Ascending aorta (tissue), 2 donors: Measurements from ENCODE around the gene UNC5B. TPM values are rescaled to one million over a fixed set of nuclear protein-coding genes. Genes with fewer than 3 reads are reported as not detected.

Experiments used
- DNase-seq, 2 donors: peaks; one replicate each; pipeline ENCODE4 v3.0.0-alpha.2; 2019; ENCODE audit warnings: low spot score in 2 of 2
- H3K27ac ChIP-seq, 2 donors: fragments of 200-600 bp; sonication (generic); one replicate each; pipeline ENCODE4 v1.5.1; 2016 to 2017; ENCODE audit warnings: mild to moderate bottlenecking in 1 of 2
- H3K27me3 ChIP-seq: fragments of 200-600 bp; sonication (generic); one replicate; pipeline ENCODE4 v1.5.1; 2017
- H3K36me3 ChIP-seq, 2 donors: fragments of 200-600 bp; sonication (generic); one replicate each; pipeline ENCODE4 v1.5.1; 2016
- H3K4me1 ChIP-seq, 2 donors: fragments of 200-600 bp; sonication (generic); one replicate each; pipeline ENCODE4 v1.5.1; 2016 to 2017; ENCODE audit warnings: mild to moderate bottlenecking in 1 of 2
- H3K4me3 ChIP-seq, 2 donors: fragments of 200-600 bp; sonication (generic); one replicate each; pipeline ENCODE4 v1.5.1; 2016 to 2017; ENCODE audit warnings: mild to moderate bottlenecking in 1 of 2
- H3K9me3 ChIP-seq, 2 donors: fragments of 200-600 bp; sonication (generic); one replicate each; pipeline ENCODE4 v1.5.1; 2016
- intact Hi-C: fragments of 100-400 bp; cut with DNase I; formaldehyde crosslinking; loops from one replicate; pipeline ENCODE4 v1.15.1; 2023
- total RNA-seq: library from RNA; depleted of rRNA; stranded (reverse); fragments of >200 nt; gene quantifications from one replicate; pipeline ENCODE4 v1.1.0, GENCODE V29; 2016
- TF ChIP-seq, protein P1 (sequence below), 3 experiments: fragments of 200-600 bp in 2 of 3; fragments of 450-650 bp in 1 of 3; sonication (generic) in 2 of 3; IDR thresholded peaks; one replicate each; pipeline ENCODE4 v1.5.1; 2016 to 2019; ENCODE audit warnings: antibody characterized with exemption in 3 of 3, mild to moderate bottlenecking in 1 of 3, moderate library complexity in 1 of 3

UNC5B gene
- total RNA-seq, 1 donor from 2014 or later, result 42.4 TPM

GRCh38 chr10:71263376-71263775, 51.0 kb downstream of the UNC5B start:
- H3K4me3 ChIP-seq, result no peak overlapping the region
- peaks cover 10 to 11% of the 10 kb centered on the region in 2 donors for H3K4me1 ChIP-seq
- H3K27me3 ChIP-seq, result no peaks in the 10 kb centered on the region
- H3K27ac ChIP-seq, result no peak overlapping the region
- intact Hi-C loops, result no loop called here
- H3K36me3 ChIP-seq, result no peaks in the 10 kb centered on the region
- DNase-seq, result no peak
- no peaks in the 10 kb centered on the region for H3K9me3 ChIP-seq
- TF ChIP-seq, protein P1, sequence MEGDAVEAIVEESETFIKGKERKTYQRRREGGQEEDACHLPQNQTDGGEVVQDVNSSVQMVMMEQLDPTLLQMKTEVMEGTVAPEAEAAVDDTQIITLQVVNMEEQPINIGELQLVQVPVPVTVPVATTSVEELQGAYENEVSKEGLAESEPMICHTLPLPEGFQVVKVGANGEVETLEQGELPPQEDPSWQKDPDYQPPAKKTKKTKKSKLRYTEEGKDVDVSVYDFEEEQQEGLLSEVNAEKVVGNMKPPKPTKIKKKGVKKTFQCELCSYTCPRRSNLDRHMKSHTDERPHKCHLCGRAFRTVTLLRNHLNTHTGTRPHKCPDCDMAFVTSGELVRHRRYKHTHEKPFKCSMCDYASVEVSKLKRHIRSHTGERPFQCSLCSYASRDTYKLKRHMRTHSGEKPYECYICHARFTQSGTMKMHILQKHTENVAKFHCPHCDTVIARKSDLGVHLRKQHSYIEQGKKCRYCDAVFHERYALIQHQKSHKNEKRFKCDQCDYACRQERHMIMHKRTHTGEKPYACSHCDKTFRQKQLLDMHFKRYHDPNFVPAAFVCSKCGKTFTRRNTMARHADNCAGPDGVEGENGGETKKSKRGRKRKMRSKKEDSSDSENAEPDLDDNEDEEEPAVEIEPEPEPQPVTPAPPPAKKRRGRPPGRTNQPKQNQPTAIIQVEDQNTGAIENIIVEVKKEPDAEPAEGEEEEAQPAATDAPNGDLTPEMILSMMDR (IDR thresholded peaks at IDR 0.05), result no peak

- no peak for DNase-seq
- H3K4me1 ChIP-seq, result peaks cover 10 to 16% of the 10 kb centered on the region in 2 donors
- TF ChIP-seq, protein P1 (IDR thresholded peaks at IDR 0.05), result no peak
- no peak overlapping the region for H3K27ac ChIP-seq
- intact Hi-C loops, result loop anchor here (5.0 kb wide), 2 partner anchors 32 to 337 kb away; no protein-coding TSS in a partner anchor
- no peak overlapping the region for H3K4me3 ChIP-seq
- no peaks in the 10 kb centered on the region for H3K36me3 ChIP-seq
- no peaks in the 10 kb centered on the region for H3K27me3 ChIP-seq
- H3K9me3 ChIP-seq, result no peaks in the 10 kb centered on the region
Observed at GRCh38 chr10:71264345-71265200, 52.2 kb downstream of the UNC5B start.

DNA sequence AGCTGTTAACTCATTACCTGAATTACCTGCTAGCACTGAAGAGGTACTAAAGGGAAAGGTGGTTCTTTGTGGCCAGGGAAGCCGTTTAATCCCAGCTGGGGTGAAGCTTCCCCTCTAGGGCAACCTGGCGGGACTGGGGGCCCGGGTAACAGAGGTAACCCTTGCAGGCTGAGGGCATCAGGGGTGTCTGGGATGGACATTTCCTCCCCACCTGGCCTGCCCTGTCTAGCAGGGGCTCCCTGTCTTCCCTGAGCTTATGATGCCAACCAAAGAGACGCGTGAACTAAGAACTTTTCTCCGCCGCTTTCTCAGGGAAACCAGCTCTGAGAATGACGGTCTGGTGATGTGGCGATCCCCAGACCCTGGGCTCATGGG, 52.8 kb downstream of the UNC5B start:
- no peaks in the 10 kb centered on the region for H3K36me3 ChIP-seq
- no peaks in the 10 kb centered on the region for H3K27me3 ChIP-seq
- no peaks in the 10 kb centered on the region for H3K9me3 ChIP-seq
- no peak for DNase-seq
- H3K4me1 ChIP-seq, result peaks cover 4 to 12% of the 10 kb centered on the region in 2 donors
- no peak overlapping the region for H3K27ac ChIP-seq
- TF ChIP-seq, protein P1 (IDR thresholded peaks at IDR 0.05), result no peak
- no peak overlapping the region for H3K4me3 ChIP-seq
- intact Hi-C loops, result loop anchor here (5.0 kb wide), 2 partner anchors 33 to 338 kb away; no protein-coding TSS in a partner anchor

DNA sequence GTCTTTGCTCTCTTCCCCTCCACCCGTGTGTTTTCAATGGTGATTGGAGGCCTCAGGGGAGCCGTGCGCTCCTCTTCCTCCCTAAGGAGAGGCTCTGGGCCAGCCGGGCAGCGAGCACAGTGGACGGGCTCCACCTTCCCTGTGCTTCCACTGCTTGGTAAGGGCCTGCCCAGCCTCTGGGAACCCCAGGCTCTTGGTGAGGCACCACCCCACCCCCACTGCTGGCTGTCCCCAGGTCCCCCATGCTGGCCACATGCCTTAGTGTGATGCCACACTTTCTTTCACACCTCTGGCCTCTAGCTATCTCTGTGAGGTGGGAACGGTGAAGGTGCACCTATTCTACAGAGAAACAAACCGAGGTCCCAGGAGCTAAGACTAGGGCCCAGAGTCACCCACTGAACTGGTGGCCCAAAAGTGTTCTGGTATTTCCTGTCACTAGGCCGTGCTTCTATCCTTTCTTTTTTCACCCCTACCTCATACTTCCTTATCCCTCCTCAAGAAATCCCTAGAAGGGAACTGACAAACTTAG, 53.3 kb downstream of the UNC5B start:
- Histone ChIP-seq H3K27me3 (no peaks in the 10 kb centered on the region), H3K4me1 (peaks cover 0 to 8% of the 10 kb centered on the region in 2 donors), H3K9me3 (no peaks in the 10 kb centered on the region), H3K27ac (no peak overlapping the region), H3K36me3 (no peaks in the 10 kb centered on the region), H3K4me3 (no peak overlapping the region)
- no peak for DNase-seq
- intact Hi-C loops, result loop anchor here (5.0 kb wide), 2 partner anchors 33 to 338 kb away; no protein-coding TSS in a partner anchor
- TF ChIP-seq, protein P1 (IDR thresholded peaks at IDR 0.05), result no peak

DNA sequence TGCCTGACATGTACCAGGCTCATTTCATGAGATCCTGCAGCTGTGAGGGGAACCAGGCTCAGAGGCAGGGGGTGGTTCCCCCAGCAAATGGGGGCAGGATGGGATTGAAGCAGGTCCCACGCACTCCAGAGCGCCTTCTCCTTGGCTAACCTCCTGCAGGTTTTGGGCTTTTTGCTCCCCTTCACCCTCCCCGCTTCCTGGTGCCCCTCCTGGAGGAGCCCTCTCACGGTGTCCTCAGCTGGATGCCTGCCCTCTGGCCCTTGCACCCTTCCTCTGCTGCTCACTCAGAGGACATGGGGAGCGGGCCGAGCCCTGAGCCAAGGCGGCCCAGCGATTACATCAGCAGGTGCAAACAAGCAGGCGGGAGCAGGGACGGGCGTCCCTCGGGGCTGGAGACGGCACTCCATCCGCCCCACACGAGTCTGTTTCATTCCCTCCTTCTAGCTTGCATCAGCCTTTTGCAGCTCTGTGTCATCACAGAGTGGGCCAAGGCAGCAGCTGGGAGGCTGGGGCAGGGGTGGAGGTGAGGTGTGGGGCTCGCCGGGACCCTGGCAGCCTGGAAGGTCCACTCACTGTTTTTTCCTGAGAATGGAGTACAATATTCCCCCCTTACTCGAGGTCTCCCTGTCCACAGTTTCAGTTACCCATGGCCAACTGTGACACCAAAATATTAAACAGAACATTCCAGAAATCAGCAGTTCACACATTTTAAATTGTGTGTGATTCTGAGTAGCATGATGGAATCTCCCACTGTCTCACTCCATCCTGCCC, 54.0 kb downstream of the UNC5B start:
- no peaks in the 10 kb centered on the region for H3K27me3 ChIP-seq
- peaks cover 0 to 8% of the 10 kb centered on the region in 2 donors for H3K4me1 ChIP-seq
- H3K27ac ChIP-seq, result no peak overlapping the region
- intact Hi-C loops, result loop anchor here (5.0 kb wide), 2 partner anchors 34 to 339 kb away; no protein-coding TSS in a partner anchor
- no peak for DNase-seq
- no peaks in the 10 kb centered on the region for H3K9me3 ChIP-seq
- H3K4me3 ChIP-seq, result no peak overlapping the region
- TF ChIP-seq, protein P1 (IDR thresholded peaks at IDR 0.05), result no peak
- no peaks in the 10 kb centered on the region for H3K36me3 ChIP-seq
